ENCODE results near the gene EIF3J.

DNA sequence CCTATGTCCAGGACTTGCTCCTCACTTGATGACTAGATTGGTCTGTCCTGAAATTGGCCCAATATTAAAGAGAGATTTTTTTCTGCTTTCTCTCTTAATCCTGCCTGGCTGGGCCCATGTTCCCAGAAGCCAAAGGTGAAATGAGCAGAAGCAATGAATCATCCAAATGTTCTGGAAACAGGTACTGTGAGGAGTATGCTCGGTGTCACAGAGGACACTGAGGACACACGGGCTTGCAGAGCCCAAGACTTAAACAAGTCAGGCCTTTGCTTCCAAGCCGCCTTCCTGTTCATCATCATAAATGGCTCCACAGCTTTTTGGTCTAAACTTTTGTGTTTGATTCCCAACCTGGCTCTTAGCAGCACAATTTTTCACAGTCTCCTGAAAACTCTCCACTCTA lies 31.4 kb downstream of the EIF3J start:
- no peak for TF ChIP-seq POLR2A (IDR thresholded peaks at IDR 0.05; ENCODE audit: low read depth)
- TF ChIP-seq, protein P1, sequence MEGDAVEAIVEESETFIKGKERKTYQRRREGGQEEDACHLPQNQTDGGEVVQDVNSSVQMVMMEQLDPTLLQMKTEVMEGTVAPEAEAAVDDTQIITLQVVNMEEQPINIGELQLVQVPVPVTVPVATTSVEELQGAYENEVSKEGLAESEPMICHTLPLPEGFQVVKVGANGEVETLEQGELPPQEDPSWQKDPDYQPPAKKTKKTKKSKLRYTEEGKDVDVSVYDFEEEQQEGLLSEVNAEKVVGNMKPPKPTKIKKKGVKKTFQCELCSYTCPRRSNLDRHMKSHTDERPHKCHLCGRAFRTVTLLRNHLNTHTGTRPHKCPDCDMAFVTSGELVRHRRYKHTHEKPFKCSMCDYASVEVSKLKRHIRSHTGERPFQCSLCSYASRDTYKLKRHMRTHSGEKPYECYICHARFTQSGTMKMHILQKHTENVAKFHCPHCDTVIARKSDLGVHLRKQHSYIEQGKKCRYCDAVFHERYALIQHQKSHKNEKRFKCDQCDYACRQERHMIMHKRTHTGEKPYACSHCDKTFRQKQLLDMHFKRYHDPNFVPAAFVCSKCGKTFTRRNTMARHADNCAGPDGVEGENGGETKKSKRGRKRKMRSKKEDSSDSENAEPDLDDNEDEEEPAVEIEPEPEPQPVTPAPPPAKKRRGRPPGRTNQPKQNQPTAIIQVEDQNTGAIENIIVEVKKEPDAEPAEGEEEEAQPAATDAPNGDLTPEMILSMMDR (IDR thresholded peaks at IDR 0.05) = no peak
